HG03064 (cell line): ENCODE results near the gene GDF9.

ENCODE experiments used
- ATAC-seq: cut with Tn5 transposase; IDR thresholded peaks from one replicate; pipeline ENCODE4 v1.9.1; 2021; ENCODE audit warnings: low read depth; ENCODE audit not compliant: unreplicated experiment

The GDF9 gene, protein sequence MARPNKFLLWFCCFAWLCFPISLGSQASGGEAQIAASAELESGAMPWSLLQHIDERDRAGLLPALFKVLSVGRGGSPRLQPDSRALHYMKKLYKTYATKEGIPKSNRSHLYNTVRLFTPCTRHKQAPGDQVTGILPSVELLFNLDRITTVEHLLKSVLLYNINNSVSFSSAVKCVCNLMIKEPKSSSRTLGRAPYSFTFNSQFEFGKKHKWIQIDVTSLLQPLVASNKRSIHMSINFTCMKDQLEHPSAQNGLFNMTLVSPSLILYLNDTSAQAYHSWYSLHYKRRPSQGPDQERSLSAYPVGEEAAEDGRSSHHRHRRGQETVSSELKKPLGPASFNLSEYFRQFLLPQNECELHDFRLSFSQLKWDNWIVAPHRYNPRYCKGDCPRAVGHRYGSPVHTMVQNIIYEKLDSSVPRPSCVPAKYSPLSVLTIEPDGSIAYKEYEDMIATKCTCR

DNA sequence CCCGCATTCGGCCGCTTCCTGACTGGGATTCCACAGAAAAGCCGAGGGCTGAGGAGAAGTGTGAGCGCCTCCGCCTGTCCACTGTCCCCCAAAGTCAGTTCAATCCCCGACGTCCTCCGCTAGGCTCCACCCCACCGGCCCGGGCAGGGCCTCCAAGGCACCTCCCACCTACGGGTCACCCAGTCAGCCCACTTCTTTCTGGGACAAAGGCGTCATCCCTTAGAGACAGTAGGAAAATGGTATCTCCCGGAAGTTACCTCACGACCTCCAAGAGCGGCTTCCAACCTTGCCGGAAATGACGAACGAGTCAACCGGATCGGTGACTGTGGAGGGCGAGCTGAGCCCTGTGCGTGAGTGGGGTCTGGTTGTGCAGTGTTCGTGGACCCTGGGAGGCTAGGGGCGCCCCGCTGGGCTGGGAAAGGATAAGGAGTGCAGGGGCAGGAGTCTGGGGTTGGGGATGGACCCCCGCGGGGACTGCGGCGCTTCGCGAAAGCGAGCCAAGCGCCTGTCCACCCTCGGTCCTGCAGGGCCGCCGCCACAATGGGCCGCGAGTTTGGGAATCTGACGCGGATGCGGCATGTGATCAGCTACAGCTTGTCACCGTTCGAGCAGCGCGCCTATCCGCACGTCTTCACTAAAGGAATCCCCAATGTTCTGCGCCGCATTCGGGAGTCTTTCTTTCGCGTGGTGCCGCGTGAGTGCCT, at the start of gene GDF9, which contains the start of gene UQCRQ:
GDF9 (minus strand) TSS at position 128 of the 704 bp plus-strand sequence. CDS start 1,936 bp downstream, outside the sequence.
UQCRQ (plus strand) TSS at position 301 of the 704 bp plus-strand sequence; CDS start at position 541, 240 bp downstream.
- peak; percentile 99 for ATAC-seq

DNA sequence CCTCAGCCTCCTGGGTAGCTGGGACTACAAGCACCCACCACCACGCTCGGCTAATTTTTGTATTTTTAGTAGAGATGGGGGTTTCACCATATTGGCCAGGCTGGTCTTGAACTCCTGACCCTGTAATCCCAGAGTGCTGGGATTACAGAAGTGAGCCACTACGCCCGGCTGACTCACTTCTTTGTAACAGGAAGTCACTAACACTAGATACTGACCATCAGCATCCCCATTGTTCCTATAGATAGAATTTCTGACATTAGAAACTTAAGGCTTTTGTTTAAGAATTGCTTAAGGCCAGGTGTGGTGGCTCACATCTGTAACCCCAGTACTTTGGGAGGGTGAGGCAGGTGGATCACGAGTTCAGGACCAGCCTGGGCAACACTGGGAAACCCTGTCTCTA, 49.4 kb upstream of the GDF9 start:
- no peak for ATAC-seq

DNA sequence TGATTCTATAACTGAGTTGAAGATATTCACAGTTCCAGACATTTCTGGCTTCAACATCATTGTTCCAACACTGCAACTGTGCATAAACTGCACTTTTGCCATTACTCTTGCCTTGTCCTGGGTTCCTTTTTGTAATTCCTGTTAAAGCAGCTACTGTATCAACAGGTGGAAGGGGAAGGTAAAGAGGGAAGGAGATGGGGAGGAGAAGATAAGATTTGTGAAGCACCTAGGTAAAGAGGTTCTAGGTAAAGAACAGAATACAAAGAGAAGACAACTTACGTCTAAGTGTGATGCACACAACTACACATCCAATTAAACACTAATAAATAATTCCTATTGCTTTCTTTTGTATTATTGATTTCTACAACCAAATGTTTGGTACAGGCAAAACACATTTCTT, 43.4 kb upstream of the GDF9 start:
- no peak for ATAC-seq

DNA sequence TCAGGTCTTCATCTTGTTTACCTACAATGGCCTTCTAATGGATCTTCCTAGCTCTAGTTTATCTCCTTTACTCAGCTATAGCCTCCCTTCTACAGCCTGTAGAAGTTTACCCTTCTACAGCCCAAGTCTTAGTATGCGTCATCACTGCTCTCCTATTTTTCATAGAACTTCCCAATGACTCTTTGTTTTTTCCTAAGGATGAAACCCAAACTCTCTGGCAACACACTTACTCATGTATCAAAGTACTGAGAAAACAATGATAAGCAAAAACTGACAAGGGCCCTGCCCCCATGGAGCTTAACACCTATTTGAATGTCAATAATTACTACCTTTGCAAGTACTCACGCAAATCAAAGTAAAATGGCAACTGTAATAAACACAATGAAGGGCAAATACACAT, 40.9 kb upstream of the GDF9 start:
- ATAC-seq: no peak

DNA sequence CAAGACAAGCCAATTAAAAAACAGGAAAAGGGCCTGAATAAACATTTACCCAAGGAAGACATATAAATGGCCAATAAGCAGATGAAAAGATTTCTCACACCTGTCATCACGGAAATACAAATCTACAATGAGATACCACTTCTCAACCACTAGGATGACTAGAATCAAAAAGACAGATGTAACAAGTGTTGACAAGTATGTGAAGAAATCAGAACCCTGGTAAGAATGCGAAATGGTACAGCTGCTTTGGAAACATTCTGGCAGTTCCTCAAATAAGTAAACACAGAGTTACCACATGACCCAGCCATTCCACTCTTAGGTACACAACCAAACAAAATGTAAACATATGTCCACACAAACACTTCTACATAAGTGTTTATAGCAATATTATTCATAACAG, 39.7 kb upstream of the GDF9 start:
- no peak for ATAC-seq

DNA sequence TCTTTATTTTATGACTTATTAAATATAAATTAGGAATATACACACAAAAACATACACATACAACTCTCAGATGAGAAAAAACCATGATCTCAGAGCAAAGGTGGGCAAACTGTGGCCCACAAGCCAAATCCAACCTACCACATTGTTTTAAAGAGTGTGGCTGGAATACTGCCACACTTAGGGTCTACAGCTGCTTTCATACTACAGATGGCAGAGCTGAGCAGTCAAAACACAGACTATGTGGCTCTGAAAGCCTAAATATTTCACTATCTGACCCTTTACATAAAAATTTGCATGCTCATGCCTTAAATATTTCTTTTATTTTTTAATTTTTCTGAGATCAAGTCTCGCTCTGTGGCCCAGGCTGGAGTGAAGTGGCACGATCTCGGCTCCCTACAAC, 35.5 kb upstream of the GDF9 start:
- no peak for ATAC-seq

DNA sequence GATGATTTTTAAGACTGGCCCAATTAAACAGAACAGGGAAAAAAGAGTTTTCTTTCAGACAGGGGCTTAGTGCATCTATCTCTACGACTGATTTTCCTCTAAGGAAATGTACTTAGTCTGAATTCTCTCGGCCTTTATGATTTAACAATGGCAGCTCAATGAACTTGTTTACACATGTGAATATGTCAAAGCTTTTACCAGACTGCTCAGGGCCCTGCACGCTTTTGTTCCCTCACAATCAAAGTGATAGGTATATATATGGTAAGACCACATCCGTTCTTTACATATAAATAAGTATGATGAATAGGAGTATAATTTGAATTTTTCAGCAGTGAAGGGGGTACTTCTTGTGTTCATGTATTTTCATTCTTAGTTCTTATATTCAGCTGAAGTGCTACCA, 34.8 kb upstream of the GDF9 start:
- ATAC-seq: no peak

DNA sequence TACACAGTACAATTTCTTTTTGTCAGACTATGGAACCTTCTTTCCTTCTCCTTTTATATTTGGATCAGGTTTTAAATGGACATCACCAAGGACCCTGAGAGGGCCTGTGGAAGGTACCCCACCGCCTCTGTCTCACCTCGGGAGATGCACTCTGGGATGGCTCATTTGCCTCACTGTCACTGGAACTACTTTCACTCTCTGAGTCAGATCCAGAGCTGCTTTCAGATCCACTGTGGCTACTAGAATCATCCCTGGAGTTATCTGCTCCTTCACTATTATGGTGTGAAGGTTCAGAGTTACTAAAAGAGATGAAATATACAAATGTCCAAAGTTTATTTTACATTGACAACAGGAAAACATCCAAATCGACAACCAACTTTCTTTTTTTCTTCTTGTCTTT, 31.8 kb upstream of the GDF9 start:
- no peak for ATAC-seq

DNA sequence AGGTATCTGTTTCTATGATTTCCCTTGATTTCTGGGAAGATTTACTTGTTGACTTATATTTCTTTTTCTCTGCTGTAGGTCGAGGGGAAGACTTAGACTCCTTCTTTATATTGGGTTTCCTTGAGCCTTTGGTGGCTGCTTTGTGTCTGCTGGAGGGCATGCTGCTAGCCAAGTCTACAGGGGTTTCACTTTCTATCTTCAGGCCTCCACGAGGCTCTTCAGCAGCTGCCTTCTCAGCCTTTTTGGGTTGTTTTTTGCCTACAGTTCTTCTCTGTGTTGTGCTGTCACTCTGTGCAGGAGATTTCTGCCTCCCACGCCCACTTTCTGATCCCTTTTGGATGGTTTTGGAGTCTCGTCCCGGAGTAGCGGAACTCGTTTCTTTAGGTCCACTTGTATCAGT, 30.4 kb upstream of the GDF9 start:
- no peak for ATAC-seq

DNA sequence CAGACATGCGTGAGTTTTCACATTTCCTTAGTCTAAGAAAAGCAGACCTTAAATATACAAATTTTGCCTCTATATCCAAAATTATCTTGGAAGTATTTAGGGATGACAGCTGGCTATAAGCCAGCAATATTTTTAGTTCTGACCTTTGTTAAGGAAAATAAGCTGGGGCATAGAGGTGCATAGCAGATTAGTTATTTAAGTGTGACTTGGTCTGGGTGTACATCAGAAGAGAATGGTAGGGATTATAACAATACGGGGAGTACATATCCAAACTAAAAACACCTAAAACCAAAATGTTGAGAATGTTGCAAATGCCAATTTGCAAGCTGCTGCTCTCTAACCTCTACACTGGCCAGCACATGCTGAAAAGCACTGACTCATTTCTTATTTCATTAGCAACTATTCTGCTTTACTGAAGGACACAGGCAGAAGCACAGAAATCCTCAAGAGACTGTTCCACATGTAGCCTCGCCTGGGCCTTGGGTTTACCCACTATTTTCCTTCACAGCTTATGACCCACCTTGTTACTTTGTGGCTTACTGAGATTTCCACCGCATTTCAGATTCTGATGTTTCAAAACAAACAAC, 29.5 kb upstream of the GDF9 start:
- no peak for ATAC-seq

DNA sequence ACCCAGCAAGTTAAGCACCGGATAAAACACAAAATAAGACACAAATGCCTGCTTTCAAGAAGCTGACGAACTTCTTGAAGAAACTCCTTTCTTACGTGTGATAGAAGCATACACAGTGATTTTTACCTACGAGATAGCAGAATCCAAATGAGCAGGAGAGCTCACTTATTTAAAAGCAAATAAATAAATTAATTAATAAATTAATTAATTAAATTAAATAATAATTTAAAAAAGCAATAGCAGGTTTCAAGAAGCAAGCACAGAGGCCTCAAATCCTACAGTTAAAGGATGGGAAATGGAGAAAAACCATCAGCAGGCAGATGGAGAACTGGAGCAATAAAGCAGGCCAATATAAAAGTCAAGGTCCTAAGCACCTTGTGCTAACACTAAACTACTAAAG, 24.5 kb upstream of the GDF9 start:
- no peak for ATAC-seq

DNA sequence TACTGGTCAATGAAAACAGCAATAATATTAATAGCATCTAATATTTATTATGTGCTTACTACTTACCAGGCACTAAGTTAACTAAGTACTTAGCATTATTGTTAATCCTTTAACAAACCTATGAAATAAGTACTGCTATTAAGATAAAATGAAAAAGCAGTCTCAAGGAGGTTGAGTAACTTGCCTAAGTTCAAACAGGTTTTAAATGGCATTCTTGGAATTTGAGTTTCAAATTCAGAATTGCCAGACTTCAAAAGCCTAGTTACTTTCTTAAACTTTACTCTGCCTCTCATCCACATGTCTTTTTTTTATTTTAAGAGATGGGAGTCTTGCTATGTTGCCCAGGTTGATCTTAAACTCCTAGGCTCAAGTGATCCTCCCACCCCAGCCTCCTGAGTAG, 23.2 kb upstream of the GDF9 start:
- no peak for ATAC-seq

DNA sequence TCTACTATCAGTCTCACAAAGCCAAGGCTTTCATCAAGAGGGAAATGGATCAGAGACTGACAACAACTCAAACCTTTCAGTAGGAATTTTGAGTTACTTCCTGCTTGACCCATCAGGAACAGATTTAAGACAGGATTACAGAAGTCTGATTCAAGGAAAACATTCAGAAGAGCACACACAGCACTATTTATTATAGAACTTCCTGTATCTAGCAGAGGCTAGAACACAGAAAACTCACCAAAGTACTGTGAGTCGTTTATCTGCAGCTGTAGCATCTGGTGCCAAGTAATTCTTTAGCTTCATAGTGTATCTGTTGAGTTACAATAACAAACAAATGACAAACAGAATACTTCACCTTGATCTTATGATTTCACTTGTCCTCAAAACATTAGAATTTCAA, 21.0 kb upstream of the GDF9 start:
- no peak for ATAC-seq

DNA sequence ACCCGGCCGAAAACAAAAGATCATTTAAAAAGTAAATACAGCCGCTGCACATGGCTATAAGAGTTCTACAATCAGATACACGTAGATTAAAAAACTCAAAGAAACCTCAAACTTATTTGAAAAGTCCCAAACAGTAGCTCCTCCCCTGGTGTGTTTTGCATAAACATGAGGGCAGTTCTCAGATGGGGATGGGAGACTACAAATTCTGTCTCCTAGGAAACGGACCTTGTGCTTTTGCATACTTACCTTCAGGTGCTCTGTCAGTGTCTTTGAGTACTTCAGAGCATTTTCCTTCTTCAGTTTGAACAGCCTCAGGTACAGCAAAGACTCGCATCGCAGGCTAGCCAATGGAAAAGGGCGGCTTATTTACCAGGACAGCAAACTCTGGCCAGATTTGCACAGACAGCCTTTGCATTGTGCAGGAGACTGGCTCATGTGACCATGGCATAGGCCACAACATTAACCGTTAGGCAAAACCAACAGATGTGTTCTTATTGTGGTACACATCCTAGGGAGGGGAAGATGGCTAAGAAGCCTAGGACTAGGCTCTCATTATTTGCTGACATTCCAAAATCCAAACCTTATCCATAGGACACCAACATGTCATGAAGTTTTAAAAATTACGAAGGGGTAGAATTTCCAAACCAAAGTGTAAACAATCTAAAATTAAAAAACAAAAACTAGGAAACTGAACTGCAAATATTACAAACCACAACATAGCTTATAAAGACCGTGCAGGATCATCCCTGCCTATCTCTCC, 20.0 kb upstream of the GDF9 start:
- ATAC-seq: no peak

DNA sequence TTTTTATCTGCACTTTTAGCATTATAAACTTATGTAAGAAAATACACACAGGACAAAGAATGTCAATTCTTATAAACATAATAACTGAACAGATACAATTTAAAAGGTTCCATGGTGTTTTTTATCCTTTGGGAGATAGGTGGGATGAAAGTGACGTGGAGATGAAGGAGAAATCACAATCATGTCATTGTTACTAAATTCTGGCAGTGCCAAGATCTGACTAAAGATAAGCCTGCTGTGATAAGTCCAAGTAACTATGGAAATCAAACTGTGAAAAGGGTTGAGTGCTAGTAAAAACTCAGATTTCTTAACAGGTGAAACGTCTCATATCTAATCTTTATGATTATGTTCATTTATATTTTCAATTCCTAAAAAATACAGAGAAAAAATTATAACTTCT, 18.3 kb upstream of the GDF9 start:
- no peak for ATAC-seq

DNA sequence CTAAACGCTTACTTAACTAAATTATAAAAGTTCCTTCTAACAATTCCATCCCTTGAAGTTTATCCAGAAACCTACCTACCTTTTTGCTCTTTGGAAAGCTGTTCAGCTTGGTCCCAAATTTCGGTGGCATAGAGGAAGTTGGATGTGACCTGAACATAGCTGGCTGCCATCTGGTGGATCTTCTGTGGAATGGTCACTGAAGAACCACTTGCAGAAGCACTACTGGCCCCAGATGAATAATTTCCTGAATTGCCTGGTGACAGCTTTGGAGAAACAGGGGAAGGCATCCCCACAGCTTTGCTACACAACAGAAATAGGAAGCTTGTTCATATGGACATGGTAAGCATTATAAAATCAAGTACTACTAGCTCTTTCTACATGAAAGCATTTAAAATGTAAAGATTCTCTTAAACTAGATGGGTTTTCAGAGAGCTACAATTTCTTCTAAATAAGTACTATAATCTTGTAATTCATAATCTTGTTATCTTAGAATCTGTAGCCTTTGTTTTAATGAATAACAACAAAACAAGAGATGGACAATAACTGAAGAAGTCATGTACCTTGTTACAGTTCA, 17.1 kb upstream of the GDF9 start:
- ATAC-seq: no peak

DNA sequence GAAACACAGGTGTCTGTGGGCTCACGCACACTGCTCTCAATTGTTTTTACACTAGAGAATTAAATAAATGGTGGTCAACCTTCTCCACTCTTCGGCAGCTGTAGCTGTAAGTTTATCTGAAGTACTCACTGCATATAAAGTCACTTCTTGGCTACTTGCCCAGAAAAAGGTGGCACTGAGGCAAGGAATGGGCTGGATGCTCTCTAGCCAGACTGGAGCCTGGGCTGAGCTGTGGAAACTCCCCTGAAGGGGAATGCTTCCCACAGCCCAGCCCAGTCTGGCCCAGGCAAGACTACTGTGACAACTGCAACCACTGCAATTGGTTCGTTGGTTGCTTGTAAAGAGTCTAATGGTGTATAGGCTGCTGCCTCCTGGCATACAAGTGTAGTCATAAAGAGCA, 11.7 kb upstream of the GDF9 start:
- no peak for ATAC-seq

DNA sequence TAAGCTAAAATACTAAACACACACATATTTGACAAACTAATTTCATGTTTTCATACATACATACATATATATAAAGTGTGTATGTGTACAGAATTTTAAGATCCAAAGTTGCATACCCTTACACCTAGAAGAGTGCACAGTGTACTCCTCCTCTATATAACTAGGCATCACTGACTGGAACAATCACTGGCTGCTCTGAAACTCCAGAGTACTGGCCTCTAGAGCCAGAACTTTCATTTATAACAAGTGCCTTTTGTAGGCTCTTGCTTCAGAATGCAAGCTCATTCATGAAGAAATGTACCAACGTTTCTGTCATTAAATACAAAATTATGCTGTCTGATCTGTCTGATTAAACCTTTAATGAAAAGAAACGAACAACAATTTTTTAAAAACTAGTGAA, 11.2 kb upstream of the GDF9 start:
- no peak for ATAC-seq

DNA sequence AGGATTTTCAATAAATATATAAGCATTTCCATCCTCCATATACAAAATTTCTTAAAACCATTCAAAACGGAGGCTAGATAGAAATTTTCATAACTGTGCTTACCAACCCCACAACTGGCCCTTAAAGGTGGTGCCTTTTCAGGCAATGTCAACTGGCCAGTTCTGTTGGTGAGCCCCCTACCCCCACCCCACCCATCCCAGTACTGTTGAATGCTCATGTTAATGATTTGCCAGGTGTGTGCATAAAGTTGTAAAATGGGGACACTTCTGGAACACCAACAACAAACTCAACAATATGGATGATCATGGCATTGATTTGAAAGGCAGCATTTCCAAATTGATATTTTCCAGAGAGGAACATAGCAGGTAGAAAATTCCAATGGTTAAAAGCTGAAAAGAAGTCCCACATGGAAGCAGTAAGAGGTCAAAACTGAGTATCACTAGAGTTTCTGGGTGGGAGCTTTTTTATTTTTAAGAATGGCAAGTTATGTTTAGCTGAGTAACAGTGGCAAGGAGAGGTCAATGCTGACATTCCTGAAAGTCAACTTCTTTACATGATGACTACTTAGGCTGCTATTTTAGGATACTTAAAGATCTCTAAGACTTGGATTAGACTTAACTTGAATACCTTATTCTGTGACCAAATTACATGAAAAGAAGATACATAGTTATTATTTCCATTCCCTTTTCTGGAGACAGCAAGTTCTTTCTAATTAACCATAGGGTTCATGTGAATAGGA, 9.9 kb upstream of the GDF9 start:
- ATAC-seq: no peak

DNA sequence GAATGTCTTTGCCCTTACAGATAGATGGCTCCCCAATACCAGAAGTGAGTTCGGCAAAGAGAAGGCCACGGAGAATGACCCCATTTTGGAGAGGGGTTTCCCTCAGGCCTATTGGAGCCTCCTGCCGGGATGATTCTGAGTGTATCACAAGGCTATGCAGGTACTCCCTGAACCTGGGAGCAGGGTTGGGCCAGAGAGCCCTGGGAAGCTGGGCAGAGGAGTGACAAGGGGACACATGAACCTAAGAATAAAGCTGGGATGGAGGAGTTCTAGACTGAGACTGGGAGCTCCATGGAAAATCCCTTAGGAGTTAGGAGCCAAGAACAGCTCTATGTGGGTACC, 7.6 kb upstream of the GDF9 start:
- no peak for ATAC-seq
